ENCODE measurements around the gene PCCA.

Gene PCCA

DNA sequence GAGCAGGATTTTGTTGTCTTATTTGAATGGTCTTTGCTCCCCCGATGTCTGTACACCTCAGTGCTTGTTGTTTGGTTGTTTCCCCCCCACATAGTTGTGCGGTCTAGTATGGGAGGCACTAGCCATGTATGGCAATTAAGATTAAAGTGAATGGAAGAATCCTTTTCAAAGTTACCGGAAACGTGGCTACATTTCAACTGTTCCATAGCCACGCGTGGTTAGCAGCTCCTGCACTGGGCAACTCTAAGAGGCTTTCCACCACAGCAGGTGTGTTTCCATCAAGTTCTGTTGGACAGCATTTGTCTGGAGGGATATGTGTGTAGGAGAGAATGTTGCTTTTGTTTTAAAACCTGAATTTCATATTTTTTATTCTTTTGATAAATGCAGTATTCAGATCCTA is 252.4 kb downstream of the PCCA start:
- no peaks in the 10 kb centered on the region for H3K27me3 ChIP-seq (replicated peaks)
- H3K27ac ChIP-seq = no peak overlapping the region
- no peaks in the 10 kb centered on the region for H3K36me3 ChIP-seq (replicated peaks)
- H3K4me3 ChIP-seq (ENCODE audit: low read depth, low read length) = no peak overlapping the region
- DNase-seq = no peak
- in situ Hi-C loops (cut with HindIII; ENCODE audit: low pct_ligation_motif_present, low sequenced_read_pairs) = no loop called here
- TF ChIP-seq, protein P1, sequence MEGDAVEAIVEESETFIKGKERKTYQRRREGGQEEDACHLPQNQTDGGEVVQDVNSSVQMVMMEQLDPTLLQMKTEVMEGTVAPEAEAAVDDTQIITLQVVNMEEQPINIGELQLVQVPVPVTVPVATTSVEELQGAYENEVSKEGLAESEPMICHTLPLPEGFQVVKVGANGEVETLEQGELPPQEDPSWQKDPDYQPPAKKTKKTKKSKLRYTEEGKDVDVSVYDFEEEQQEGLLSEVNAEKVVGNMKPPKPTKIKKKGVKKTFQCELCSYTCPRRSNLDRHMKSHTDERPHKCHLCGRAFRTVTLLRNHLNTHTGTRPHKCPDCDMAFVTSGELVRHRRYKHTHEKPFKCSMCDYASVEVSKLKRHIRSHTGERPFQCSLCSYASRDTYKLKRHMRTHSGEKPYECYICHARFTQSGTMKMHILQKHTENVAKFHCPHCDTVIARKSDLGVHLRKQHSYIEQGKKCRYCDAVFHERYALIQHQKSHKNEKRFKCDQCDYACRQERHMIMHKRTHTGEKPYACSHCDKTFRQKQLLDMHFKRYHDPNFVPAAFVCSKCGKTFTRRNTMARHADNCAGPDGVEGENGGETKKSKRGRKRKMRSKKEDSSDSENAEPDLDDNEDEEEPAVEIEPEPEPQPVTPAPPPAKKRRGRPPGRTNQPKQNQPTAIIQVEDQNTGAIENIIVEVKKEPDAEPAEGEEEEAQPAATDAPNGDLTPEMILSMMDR (IDR thresholded peaks at IDR 0.05; ENCODE audit: low read depth, low read length, missing control alignments) = no peak

DNA sequence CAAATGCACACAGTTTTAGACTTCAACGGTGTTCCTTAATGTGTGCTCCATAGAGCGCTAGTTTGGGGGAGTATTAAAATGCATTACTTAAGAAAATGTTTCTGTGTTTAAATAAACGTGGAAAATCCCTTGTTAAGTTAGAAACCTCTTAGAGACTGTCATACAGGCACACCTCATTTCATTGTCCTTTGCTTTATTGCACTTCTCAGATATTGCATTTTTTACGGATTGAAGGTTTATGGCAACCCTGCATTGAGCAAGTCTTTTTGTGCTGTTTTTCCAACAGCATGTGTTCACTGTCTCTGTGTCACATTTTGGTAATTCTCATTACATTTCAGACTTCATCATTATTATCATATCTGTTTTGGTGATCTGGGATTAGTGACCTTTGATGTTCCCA is 255.7 kb downstream of the PCCA start:
- H3K36me3 ChIP-seq (replicated peaks) = no peaks in the 10 kb centered on the region
- no peak overlapping the region for H3K27ac ChIP-seq
- TF ChIP-seq, protein P1 (IDR thresholded peaks at IDR 0.05; ENCODE audit: low read depth, low read length, missing control alignments) = no peak
- H3K27me3 ChIP-seq (replicated peaks) = no peaks in the 10 kb centered on the region
- in situ Hi-C loops (cut with HindIII; ENCODE audit: low pct_ligation_motif_present, low sequenced_read_pairs) = no loop called here
- DNase-seq = no peak
- no peak overlapping the region for H3K4me3 ChIP-seq (ENCODE audit: low read depth, low read length)

DNA sequence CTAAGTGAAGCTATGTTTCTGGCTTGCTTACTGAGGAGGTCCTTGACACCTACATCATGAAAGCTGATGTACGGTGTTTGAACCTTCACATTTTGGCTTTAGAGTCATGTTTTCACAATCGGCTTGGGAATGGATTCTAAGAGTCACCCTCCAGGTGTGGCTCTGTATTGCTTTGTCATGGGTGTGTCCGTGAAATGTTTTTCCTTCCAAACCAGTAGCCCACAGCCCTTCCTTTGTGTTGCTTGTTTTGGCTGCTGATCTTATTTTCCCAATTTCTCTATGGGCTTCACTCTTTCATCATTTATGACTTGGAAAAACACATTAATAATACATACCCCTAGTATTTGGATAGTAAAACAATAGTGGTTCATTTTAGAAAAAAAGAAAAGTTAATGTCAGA is 259.1 kb downstream of the PCCA start:
- no peak for DNase-seq
- H3K27me3 ChIP-seq (replicated peaks) = no peaks in the 10 kb centered on the region
- H3K36me3 ChIP-seq (replicated peaks) = no peaks in the 10 kb centered on the region
- no peak overlapping the region for H3K4me3 ChIP-seq (ENCODE audit: low read depth, low read length)
- in situ Hi-C loops (cut with HindIII; ENCODE audit: low pct_ligation_motif_present, low sequenced_read_pairs) = no loop called here
- TF ChIP-seq, protein P1 (IDR thresholded peaks at IDR 0.05; ENCODE audit: low read depth, low read length, missing control alignments) = no peak
- H3K27ac ChIP-seq = no peak overlapping the region

DNA sequence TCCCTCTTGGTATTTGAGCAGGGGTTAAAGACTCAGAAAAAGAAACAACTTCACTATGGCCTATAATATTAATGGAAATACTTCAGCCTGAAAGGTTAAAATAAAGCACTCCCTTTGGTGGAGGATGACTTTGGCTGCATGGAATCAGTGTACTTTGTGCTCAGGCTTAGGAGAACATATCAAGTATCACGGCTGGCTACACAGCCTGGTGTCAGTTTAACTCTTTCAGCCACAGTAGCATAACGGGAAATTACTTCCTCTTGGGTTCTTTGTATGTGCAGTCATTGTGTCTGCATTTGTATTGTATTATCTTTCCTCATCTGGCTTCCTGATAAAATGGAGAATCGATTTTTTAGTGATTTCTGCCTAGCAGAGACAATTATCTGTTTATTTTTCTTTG is 260.7 kb downstream of the PCCA start:
- no peak for DNase-seq
- in situ Hi-C loops (cut with HindIII; ENCODE audit: low pct_ligation_motif_present, low sequenced_read_pairs) = no loop called here
- TF ChIP-seq, protein P1 (IDR thresholded peaks at IDR 0.05; ENCODE audit: low read depth, low read length, missing control alignments) = no peak
- Histone ChIP-seq H3K36me3 (replicated peaks) (no peaks in the 10 kb centered on the region), H3K27ac (no peak overlapping the region), H3K27me3 (replicated peaks) (no peaks in the 10 kb centered on the region), H3K4me3 (ENCODE audit: low read depth, low read length) (no peak overlapping the region)

DNA sequence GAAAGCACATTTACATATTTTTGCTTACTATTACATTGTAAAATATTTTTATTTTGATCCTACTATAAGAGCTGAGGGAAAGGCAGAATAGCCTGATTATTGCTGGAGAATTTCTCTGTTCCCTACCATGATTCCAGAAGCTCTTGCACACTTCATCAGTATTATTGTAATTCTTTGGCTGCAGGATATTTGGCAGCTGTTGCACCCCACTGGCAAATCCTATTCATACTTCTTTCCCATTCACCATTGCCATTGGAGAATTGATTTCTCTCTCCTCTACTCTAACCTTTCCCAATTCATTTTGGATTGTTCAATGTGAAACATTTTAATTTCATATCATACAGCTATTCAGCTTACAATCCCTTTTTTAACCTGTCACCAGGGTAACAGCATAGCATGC is 261.7 kb downstream of the PCCA start:
- DNase-seq = no peak
- in situ Hi-C loops (cut with HindIII; ENCODE audit: low pct_ligation_motif_present, low sequenced_read_pairs) = no loop called here
- no peaks in the 10 kb centered on the region for H3K36me3 ChIP-seq (replicated peaks)
- no peak overlapping the region for H3K27ac ChIP-seq
- H3K27me3 ChIP-seq (replicated peaks) = no peaks in the 10 kb centered on the region
- no peak overlapping the region for H3K4me3 ChIP-seq (ENCODE audit: low read depth, low read length)
- TF ChIP-seq, protein P1 (IDR thresholded peaks at IDR 0.05; ENCODE audit: low read depth, low read length, missing control alignments) = no peak

DNA sequence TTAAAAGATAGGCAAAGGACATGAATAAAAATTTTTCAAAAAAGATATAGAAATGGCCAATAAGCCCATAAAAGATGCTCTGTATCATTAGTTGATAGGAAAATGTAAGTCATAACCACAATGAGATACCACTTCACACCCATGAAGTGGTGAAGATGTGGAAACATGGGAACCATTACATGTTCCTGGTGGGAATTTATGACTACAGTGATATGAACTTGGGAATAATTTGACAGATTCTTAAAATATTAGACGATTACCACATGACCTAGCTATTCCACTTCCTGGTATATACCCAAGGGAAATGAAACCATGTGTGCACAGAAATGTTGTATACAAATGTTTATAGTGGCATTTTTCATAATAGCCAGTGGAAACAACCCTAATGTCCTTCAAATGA is 267.5 kb downstream of the PCCA start:
- H3K27me3 ChIP-seq (replicated peaks) = no peaks in the 10 kb centered on the region
- H3K4me3 ChIP-seq (ENCODE audit: low read depth, low read length) = no peak overlapping the region
- no peak overlapping the region for H3K27ac ChIP-seq
- TF ChIP-seq, protein P1 (IDR thresholded peaks at IDR 0.05; ENCODE audit: low read depth, low read length, missing control alignments) = no peak
- in situ Hi-C loops (cut with HindIII; ENCODE audit: low pct_ligation_motif_present, low sequenced_read_pairs) = no loop called here
- no peaks in the 10 kb centered on the region for H3K36me3 ChIP-seq (replicated peaks)
- DNase-seq = no peak

Measured in brain microvascular endothelial cell (primary cell).